ENCODE data around the gene CDKN1A.

CDKN1A gene

DNA sequence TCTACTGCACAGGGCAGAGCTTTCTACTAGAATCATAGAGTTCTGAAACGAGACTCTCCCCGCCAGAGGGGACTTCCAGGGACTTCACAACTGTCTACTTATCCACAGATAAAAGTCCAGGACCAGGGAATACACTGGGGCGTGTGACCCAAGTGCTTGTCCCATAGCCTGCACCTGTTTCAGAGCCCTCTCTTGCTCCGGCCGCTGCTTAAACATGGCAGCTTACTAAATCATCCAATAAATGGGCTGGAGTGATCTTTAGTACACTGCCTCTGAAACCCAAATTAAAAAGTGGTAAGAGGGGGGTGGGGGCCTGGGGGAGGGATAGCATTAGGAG lies 10.2 kb downstream of the CDKN1A start:
- H3K9me3 ChIP-seq: no peaks in the 10 kb centered on the region
- H3K4me1 ChIP-seq: no peaks in the 10 kb centered on the region
- no peak for DNase-seq (ENCODE audit: low spot score in 2 of 2)
- H3K27me3 ChIP-seq (ENCODE audit: low read depth): no peaks in the 10 kb centered on the region
- H3K4me3 ChIP-seq: no peak overlapping the region
- in situ Hi-C loops (cut with MboI; ENCODE audit: low sequenced_read_pairs): no loop called here
- no peaks in the 10 kb centered on the region for H3K36me3 ChIP-seq (replicated peaks)

- Histone ChIP-seq H3K27me3 (ENCODE audit: low read depth) (no peaks in the 10 kb centered on the region), H3K4me1 (no peaks in the 10 kb centered on the region), H3K36me3 (replicated peaks) (no peaks in the 10 kb centered on the region), H3K4me3 (no peak overlapping the region), H3K9me3 (no peaks in the 10 kb centered on the region)
- in situ Hi-C loops (cut with MboI; ENCODE audit: low sequenced_read_pairs): no loop called here
- no peak for DNase-seq (ENCODE audit: low spot score in 2 of 2)
Measured at GRCh38 chr6:36691011-36691410, 12.5 kb downstream of the CDKN1A start.

GRCh38 chr6:36691612-36692011 lies 13.1 kb downstream of the CDKN1A start:
- Histone ChIP-seq H3K27me3 (ENCODE audit: low read depth) (no peaks in the 10 kb centered on the region), H3K36me3 (replicated peaks) (no peaks in the 10 kb centered on the region), H3K4me1 (no peaks in the 10 kb centered on the region), H3K9me3 (no peaks in the 10 kb centered on the region), H3K4me3 (no peak overlapping the region)
- DNase-seq (ENCODE audit: low spot score in 2 of 2): no peak
- in situ Hi-C loops (cut with MboI; ENCODE audit: low sequenced_read_pairs): no loop called here

GRCh38 chr6:36692220-36692619 lies 13.7 kb downstream of the CDKN1A start:
- Histone ChIP-seq H3K9me3 (no peaks in the 10 kb centered on the region), H3K4me3 (no peak overlapping the region), H3K27me3 (ENCODE audit: low read depth) (no peaks in the 10 kb centered on the region), H3K4me1 (no peaks in the 10 kb centered on the region), H3K36me3 (replicated peaks) (no peaks in the 10 kb centered on the region)
- no peak for DNase-seq (ENCODE audit: low spot score in 2 of 2)
- in situ Hi-C loops (cut with MboI; ENCODE audit: low sequenced_read_pairs): no loop called here

- DNase-seq (ENCODE audit: low spot score in 2 of 2): no peak
- no peaks in the 10 kb centered on the region for H3K9me3 ChIP-seq
- no peaks in the 10 kb centered on the region for H3K36me3 ChIP-seq (replicated peaks)
- no peaks in the 10 kb centered on the region for H3K4me1 ChIP-seq
- H3K4me3 ChIP-seq: no peak overlapping the region
- no peaks in the 10 kb centered on the region for H3K27me3 ChIP-seq (ENCODE audit: low read depth)
- in situ Hi-C loops (cut with MboI; ENCODE audit: low sequenced_read_pairs): no loop called here
Measured at GRCh38 chr6:36692861-36693702, 14.6 kb downstream of the CDKN1A start.

DNA sequence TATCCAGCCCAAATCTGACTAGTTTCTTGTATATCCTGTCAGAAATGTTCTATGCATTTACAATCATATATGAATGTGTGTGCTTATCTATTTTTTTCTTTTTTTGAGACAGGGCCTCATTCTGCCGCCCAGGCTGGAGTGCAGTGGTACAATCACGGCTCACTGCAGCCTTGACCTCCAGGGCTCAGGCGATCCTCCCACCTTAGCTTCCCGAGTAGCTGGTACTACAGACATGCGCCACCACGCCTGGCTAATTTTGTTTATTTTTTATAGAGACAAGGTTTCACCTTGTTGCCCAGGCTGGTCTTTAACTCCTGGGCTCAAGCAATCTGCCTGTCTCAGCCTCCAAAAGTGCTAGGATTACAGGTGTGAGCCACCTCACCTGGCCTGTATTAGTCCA lies 16.1 kb downstream of the CDKN1A start:
- Histone ChIP-seq H3K9me3 (no peaks in the 10 kb centered on the region), H3K4me1 (no peaks in the 10 kb centered on the region), H3K4me3 (no peak overlapping the region), H3K36me3 (replicated peaks) (no peaks in the 10 kb centered on the region), H3K27me3 (ENCODE audit: low read depth) (no peaks in the 10 kb centered on the region)
- no peak for DNase-seq (ENCODE audit: low spot score in 2 of 2)
- in situ Hi-C loops (cut with MboI; ENCODE audit: low sequenced_read_pairs): no loop called here

GRCh38 chr6:36695414-36695813 lies 16.9 kb downstream of the CDKN1A start:
- in situ Hi-C loops (cut with MboI; ENCODE audit: low sequenced_read_pairs): no loop called here
- H3K4me1 ChIP-seq: no peaks in the 10 kb centered on the region
- H3K27me3 ChIP-seq (ENCODE audit: low read depth): no peaks in the 10 kb centered on the region
- no peak overlapping the region for H3K4me3 ChIP-seq
- no peak for DNase-seq (ENCODE audit: low spot score in 2 of 2)
- no peaks in the 10 kb centered on the region for H3K36me3 ChIP-seq (replicated peaks)
- H3K9me3 ChIP-seq: no peaks in the 10 kb centered on the region

DNA sequence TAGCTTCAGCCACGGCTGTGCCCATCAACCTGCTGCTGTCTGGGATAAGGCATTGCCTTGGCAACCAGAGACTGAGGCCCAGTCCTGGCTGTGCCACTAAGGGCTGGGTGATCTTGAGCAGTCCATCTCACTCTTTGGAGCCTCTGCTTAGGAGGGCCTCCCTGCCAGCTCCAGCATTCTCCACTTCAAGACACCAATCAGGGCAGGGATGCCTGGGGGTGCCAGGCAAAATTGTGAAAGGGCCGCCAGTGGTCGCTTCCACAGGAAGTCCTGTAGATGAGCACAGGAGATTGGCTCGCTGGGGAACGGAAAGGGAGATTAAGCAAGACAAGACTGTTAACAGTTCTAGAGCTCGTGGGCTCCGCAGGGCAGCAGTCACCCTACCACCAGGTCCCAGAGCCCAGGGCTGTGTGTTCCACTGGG lies 19.0 kb downstream of the CDKN1A start, which contains the start of gene RAB44:
Gene RAB44, plus strand, starts transcription at position 346 of the 423 bp plus-strand sequence. CDS start 6,410 bp downstream, outside the sequence.
- in situ Hi-C loops (cut with MboI; ENCODE audit: low sequenced_read_pairs): no loop called here
- DNase-seq (ENCODE audit: low spot score in 2 of 2): no peak
- Histone ChIP-seq H3K4me1 (no peaks in the 10 kb centered on the region), H3K36me3 (replicated peaks) (no peaks in the 10 kb centered on the region), H3K27me3 (ENCODE audit: low read depth) (no peaks in the 10 kb centered on the region), H3K9me3 (no peaks in the 10 kb centered on the region), H3K4me3 (no peak within 1 kb of the TSS)

DNA sequence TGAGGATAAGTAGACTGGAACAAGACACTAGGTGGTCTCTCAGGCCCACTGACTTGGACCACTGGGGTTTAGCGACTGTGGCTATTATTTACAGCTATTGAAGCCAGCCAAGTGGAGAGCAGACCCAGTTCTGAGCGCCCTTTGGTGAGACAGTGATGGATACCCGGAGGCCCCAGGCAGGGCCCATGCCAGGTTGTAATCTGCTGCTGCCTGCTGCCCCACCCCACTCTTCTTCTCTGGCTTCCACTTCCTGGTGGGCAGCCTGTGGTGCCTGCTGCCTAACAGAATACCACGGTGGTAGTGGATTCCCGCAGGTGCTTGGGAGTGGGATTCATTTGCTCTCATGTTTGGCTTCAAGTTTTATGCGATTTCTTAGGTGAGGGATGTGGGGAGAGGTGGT lies 19.7 kb downstream of the CDKN1A start:
- H3K4me3 ChIP-seq: no peak overlapping the region
- no peaks in the 10 kb centered on the region for H3K36me3 ChIP-seq (replicated peaks)
- no peaks in the 10 kb centered on the region for H3K27me3 ChIP-seq (ENCODE audit: low read depth)
- no peaks in the 10 kb centered on the region for H3K9me3 ChIP-seq
- in situ Hi-C loops (cut with MboI; ENCODE audit: low sequenced_read_pairs): no loop called here
- no peak for DNase-seq (ENCODE audit: low spot score in 2 of 2)
- no peaks in the 10 kb centered on the region for H3K4me1 ChIP-seq

GRCh38 chr6:36698871-36699271 lies 20.4 kb downstream of the CDKN1A start:
- DNase-seq (ENCODE audit: low spot score in 2 of 2): no peak
- Histone ChIP-seq H3K4me3 (no peak overlapping the region), H3K27me3 (ENCODE audit: low read depth) (no peaks in the 10 kb centered on the region), H3K36me3 (replicated peaks) (no peaks in the 10 kb centered on the region), H3K4me1 (no peaks in the 10 kb centered on the region), H3K9me3 (no peaks in the 10 kb centered on the region)
- in situ Hi-C loops (cut with MboI; ENCODE audit: low sequenced_read_pairs): no loop called here

GRCh38 chr6:36699348-36699747 lies 20.8 kb downstream of the CDKN1A start:
- in situ Hi-C loops (cut with MboI; ENCODE audit: low sequenced_read_pairs): no loop called here
- no peak for DNase-seq (ENCODE audit: low spot score in 2 of 2)
- H3K27me3 ChIP-seq (ENCODE audit: low read depth): no peaks in the 10 kb centered on the region
- no peaks in the 10 kb centered on the region for H3K4me1 ChIP-seq
- H3K9me3 ChIP-seq: no peaks in the 10 kb centered on the region
- no peak overlapping the region for H3K4me3 ChIP-seq
- H3K36me3 ChIP-seq (replicated peaks): no peaks in the 10 kb centered on the region

DNA sequence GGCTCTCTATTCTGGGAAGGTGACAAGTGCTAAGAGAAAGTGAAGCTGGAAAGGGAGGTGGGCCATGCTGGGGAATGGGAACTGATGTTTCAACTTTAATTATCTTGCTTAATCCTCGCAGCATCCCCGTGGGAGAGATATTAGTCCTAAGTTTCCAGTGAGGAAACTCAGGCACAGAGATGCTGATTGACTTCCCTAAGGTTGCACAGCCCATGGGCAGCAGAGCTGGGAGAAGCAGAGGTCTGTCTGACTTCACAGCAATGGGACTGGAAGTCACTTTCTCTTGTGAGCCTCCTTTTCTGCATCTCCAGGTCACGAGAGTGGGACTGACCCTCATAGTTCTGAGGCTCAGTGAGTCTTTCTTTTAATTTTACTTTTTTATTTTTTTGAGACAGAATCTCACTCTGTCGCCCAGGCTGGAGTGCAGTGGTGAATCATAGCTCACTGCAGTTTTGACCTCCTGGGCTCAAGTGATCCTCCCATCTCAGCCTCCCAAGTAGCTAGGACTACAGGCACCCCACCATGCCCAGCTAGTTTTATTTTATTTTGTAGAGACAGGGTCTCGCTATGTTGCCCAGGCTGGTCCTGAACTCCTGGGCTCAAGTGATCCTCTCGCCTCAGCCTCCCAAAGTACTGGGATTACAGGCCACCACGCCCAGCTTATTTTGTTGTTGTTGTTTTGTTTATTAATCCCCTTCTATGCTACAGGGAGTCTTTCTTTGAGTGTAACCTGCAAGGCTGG lies 21.7 kb downstream of the CDKN1A start:
- H3K27me3 ChIP-seq (ENCODE audit: low read depth): no peaks in the 10 kb centered on the region
- no peaks in the 10 kb centered on the region for H3K9me3 ChIP-seq
- H3K4me1 ChIP-seq: no peaks in the 10 kb centered on the region
- in situ Hi-C loops (cut with MboI; ENCODE audit: low sequenced_read_pairs): loop anchor here (25.0 kb wide), 1 partner anchor 88 kb away; no protein-coding TSS in a partner anchor
- H3K36me3 ChIP-seq (replicated peaks): no peaks in the 10 kb centered on the region
- no peak for DNase-seq (ENCODE audit: low spot score in 2 of 2)
- no peak overlapping the region for H3K4me3 ChIP-seq

DNA sequence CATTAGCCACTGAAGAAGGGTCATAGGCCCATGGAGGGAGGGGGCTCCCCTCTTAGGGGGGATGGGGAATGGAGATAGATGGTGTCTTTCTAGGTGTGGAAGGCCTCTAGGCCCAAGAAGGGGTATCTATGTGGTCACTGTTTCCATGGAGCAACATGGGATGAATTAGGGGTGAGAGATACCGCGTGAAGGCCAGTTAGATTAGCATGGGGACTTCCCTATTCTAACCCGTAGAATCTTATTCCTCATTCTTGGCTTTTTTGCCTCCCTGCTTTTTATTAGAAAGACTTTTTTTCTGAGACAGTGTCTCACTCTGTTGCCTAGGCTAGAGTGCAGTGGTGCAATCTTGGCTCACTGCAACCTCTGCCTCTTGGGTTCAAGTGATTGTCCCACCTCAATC lies 22.3 kb downstream of the CDKN1A start:
- in situ Hi-C loops (cut with MboI; ENCODE audit: low sequenced_read_pairs): loop anchor here (25.0 kb wide), 1 partner anchor 89 kb away; no protein-coding TSS in a partner anchor
- Histone ChIP-seq H3K36me3 (replicated peaks) (no peaks in the 10 kb centered on the region), H3K4me3 (no peak overlapping the region), H3K4me1 (no peaks in the 10 kb centered on the region), H3K27me3 (ENCODE audit: low read depth) (no peaks in the 10 kb centered on the region), H3K9me3 (no peaks in the 10 kb centered on the region)
- DNase-seq (ENCODE audit: low spot score in 2 of 2): no peak

GRCh38 chr6:36701401-36701991 lies 23.0 kb downstream of the CDKN1A start:
- Histone ChIP-seq H3K4me3 (no peak overlapping the region), H3K36me3 (replicated peaks) (no peaks in the 10 kb centered on the region), H3K9me3 (no peaks in the 10 kb centered on the region), H3K27me3 (ENCODE audit: low read depth) (no peaks in the 10 kb centered on the region), H3K4me1 (no peaks in the 10 kb centered on the region)
- in situ Hi-C loops (cut with MboI; ENCODE audit: low sequenced_read_pairs): loop anchor here (25.0 kb wide), 1 partner anchor 89 kb away; no protein-coding TSS in a partner anchor
- DNase-seq (ENCODE audit: low spot score in 2 of 2): no peak
